ENCODE data around the gene DLL1.

- TF ChIP-seq CTCF (conservative IDR thresholded peaks at IDR 0.05; ENCODE audit: low read depth, low read length): no peak
- TF ChIP-seq EZH2phosphoT487 (IDR thresholded peaks at IDR 0.05; ENCODE audit: borderline replicate concordance, low read length): no peak
- TF ChIP-seq EZH2 (IDR thresholded peaks at IDR 0.05; ENCODE audit: low read length, unreplicated experiment): no peak
These were observed 4.0 kb downstream of the DLL1 start for GRCh38 chr6:170286934-170287265.
